Muscle of back (tissue), 11 donors: Measurements from ENCODE around the gene FZD2. TPM values are rescaled to one million over a fixed set of nuclear protein-coding genes. Genes with fewer than 3 reads are reported as not detected.
A peak's percentile ranks its signal among the peaks of the same experiment; 100 is the strongest.
"Not testable (repeated sequence)": the region's sequence is repeated elsewhere in the genome, so short reads cannot be mapped to it uniquely, and the experiment has no call there.

Experiments used
- DNase-seq, 3 donors: peaks; one replicate each; pipeline versions ENCODE4 v3.0.0 to v3.0.0-alpha.2; 2013
- polyA plus RNA-seq, 10 donors: library from polyadenylated mRNA; unstranded; fragments of 120-200 nt; gene quantifications; one replicate each; pipeline ENCODE4 v1.2.1, GENCODE V29; 2013; ENCODE audit not compliant: insufficient read length in 10 of 10

The FZD2 gene
- polyA plus RNA-seq, 10 donors, result 11.6 to 27.2 (median 15.9) TPM

DNA sequence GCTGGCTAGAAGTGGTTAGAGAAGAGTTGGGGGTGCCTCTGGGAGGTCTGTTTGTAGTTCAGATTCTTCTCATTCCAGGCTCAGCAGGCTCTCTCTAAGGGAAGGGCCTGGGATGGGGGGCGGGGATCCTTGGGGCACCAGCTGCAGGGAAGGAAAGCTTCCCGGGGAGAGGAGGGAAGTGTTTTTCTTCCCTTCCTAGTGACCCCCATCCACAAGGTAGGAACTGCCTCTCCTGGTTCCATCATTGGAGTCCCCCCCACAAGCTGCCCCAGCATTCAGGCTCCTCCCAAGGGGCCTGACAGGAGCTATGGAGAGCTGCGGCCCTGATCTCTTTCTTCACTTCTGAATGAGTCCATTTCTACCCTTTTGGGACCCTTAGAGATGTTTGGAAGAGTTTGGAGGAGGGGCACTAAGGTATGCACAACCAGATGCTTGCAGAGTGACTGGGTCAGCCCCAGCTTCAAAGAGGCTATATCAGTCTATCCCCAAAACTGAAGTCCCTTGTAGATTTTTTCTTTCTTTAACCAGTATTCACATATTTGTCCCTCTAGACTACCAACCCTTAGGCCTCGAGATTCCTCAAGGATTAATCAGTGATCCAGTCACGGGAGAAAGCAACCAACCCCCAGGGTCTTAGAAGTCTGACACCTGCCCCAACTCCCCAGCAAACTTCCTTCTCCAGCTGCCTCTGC is 13.9 kb upstream of the FZD2 start:
- peak; percentile 32 to 91 (median 73) for DNase-seq

GRCh38 chr17:44543905-44544523 is 13.3 kb upstream of the FZD2 start:
- no peak for DNase-seq

DNA sequence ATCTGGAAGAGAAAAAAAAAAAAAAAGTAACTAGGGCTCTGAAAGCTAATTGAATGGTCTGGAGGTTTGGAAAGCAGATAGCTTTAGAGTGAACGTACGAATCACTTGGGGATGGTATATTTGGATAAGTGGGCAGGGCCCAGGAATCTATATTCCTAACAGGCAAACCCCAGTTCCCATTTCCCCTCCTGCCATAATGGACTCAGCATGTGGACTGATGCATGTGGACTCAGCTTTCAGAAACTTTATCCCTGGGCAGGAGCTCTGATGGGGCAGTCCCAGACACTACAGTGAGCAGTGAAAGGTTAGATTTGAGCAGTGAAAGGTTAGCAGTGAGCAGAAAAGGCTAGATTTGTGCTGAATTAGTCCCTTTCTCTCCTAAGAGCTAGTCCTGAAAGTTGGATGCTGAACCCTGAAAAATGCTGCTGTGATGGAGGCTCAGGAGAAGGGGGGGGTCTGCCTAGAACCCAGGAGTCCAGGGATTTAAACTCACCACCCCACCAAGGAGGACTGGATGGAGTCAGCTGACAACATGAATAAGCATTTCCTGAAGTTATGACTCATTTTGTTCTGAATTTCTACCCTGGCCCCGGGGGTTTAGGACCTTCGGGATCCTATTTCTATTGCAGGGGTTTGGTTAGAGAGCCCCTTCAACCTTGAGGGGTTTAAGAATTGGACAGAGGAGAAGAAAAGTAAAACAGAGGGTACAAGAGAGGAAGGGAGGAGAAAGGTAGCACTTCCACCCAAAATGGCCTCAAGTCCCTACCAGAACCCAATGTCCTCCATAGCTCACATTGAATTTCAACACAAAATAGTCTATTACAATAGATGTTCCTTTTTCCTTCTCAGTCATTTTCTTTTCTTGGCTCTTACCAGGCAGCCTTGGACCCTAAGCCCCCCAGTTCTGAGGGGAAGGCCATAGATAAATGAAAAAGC is 10.3 kb upstream of the FZD2 start:
- no peak for DNase-seq

GRCh38 chr17:44547625-44548267 is 9.5 kb upstream of the FZD2 start:
- DNase-seq, result peak in 2 of 3 donors; percentile 40 to 76

DNA sequence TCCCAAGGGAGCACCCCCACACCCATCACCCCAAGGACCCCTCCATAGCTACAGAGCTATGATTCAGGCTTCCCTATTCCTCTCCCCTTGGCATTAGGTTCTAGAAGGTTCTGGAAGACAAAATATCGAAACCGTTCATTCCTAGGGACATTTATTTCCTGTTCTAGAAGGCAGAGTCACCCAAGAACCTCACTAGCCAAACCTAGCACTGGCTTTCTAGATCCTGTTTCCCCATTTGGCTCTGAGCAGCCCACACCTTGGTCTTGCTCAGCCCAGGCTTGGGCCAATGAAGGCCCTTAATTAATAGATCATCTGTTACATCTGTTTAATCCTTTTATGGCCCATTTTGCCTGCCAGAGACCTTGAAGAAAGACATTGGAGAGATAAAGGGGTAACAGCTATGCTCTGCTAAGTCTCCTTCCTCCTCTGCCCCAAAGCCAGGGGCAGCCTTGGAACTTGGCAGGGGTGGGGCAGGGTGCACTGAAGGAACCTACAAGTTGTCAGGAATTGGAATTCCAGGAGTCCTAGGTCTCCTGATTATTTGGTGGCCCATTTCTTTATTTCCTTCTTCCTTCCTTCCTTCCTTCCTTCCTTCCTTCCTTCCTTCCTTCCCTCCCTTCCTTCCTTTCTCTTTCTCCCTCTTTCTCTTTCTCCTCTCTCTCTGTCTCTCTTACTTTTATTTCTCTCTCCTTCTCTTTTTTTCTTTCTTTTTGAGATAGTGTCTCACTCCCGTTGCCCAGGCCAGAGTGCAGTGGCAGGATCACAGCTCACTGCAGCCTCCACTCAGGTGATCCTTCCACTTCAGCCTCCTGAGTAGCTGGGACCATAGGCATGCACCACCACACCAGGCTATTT is 8.7 kb upstream of the FZD2 start:
- no peak for DNase-seq

DNA sequence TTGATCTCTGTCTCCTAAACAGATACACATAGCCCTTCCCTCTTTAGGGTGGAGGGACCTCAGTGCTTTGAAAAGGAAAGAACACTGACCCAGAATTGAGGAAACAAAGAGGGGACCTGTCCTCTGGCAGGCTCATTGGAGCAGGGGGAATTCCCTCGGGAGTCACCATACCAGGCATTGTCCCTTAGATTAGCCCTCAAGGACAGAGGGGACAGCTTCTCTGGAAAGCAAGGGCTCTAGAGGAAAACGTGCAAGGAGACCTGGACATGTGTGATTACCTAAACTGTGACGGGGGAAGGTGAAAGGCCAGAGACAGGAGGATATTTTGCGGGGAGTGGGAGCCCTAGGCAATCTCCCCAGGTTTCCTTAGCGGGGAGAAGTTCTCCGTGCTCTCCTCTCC is 7.6 kb upstream of the FZD2 start:
- DNase-seq, result no peak

GRCh38 chr17:44552361-44552760 is 4.9 kb upstream of the FZD2 start:
- no peak for DNase-seq

GRCh38 chr17:44555099-44555498 is 2.2 kb upstream of the FZD2 start:
- no peak for DNase-seq

DNA sequence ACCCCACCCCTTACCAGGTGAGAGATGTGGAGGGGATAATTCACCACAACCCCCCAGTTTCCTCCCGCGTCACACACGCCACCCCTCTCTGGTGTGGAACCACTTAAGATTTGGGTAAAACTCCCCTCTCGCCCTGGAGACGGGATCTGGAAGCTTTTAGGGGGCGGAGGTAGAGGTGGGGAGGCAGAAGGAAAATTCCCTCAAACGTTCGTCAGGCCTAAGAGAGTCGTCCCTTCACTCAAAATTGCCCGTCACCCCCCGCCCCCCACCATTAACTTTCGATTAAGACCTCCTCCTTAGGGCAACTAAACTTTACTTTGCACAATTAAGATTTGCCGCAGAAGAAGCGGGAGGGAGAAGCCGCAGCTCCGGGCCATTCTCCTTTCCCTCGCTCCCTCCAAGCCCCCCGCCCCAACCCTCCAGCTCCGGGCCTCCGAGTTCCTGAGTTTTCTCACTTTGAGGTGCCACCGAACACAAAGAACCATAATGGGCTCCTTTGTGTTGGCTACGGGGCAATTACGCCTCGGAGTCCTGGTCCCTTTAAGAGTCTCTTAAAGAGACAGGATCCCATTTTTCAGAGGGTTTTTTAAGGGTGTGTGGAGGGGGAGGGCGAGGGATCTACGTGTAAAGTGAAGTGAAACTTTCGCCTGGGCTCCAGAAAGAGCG is 985 bp upstream of the FZD2 start:
- DNase-seq, result peak in 2 of 3 donors; percentile 73 to 88

- peak in 2 of 3 donors; percentile 55 to 87 for DNase-seq
Observed at GRCh38 chr17:44557651-44558285, 484 bp downstream of the FZD2 start.

DNA sequence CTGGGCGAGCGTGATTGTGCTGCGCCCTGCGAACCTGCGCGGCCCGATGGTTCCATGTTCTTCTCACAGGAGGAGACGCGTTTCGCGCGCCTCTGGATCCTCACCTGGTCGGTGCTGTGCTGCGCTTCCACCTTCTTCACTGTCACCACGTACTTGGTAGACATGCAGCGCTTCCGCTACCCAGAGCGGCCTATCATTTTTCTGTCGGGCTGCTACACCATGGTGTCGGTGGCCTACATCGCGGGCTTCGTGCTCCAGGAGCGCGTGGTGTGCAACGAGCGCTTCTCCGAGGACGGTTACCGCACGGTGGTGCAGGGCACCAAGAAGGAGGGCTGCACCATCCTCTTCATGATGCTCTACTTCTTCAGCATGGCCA is 1.0 kb downstream of the FZD2 start:
- DNase-seq, result peak in 1 of 3 donors; percentile 64

GRCh38 chr17:44558710-44559633 is 1.7 kb downstream of the FZD2 start:
- DNase-seq, result peak in 1 of 3 donors; percentile 65

DNA sequence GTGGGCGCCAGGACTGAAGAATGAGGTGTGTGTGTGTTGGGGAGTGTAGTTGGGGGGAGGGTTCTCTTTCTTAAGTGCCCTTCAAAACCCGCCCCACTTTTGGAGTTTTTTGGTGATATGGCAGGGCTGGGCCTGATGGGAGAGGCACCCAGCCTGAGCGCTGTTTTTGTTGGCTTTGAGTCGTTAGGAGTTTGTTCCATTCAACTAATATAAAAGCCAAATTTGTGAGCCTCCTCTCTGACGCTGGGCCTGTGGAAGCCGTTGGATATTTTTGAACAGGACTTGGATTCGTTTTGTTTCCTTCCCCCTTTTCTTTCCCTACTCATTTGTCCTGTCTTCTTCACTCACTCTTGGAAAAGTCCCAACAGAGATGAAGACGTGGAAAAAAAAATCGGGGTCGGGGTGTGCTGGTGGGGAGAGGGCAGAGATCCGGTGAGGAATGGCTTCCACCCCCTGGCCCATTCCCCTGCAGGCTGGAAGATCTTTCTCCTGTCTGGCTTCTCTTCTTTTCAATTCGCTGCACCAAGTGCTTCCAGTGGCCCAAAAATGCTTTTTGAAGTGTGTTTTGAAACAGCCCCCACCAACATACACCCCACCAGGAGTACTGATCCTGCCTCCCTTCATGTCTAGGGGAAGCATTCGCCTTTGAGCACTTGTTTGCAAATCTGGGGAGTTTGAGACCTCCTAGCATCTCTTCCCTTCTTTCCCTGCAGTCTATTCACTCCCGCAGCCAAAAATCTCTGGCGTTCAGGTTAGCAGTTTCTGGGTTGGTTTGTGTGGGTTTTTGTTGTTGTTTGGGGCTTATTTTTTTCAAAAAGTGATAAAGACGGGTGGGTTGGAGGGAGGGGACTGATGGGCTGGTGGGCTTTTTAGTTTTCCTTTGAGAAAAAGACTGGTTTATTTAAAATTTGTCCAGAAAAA is 2.6 kb downstream of the FZD2 start:
- DNase-seq, result peak in 2 of 3 donors; percentile 44 to 67

GRCh38 chr17:44561237-44561623 is 3.9 kb downstream of the FZD2 start:
- no peak for DNase-seq

- DNase-seq, result no peak
Observed at GRCh38 chr17:44564429-44564828, 7.1 kb downstream of the FZD2 start.

- DNase-seq, result no peak
Observed at GRCh38 chr17:44565866-44566443, 8.7 kb downstream of the FZD2 start.

DNA sequence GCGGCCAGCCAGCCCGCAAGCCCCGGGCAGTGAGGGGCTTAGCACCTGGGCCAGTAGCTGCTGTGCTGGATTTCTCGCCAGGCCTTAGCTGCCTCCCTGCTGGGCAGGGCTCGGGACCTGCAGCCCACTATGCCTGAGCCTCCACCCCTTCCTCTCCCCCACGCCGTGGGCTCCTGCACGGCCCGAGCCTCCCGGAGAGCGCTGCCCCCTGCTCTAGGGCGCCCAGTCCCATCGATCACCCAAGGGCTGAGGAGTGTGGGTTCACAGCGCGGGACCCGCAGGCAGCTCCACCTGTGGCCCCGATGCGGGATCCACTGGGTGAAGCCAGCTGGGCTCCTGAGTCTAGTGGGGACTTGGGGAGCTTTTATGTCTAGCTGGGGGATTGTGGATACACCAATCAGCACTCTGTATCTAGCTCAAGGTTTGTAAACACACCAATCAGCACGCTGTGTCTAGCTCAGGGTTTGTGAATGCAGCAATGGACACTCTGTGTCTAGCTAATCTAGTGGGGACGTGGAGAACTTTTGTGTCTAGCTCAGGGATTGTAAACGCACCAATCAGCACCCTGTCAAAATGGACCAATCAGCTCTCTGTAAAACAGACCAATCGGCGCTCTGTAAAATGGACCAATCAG is 11.1 kb downstream of the FZD2 start:
- DNase-seq, result not testable (repeated sequence)
